Stimulated activated memory B cell treated with anti-CD40 and anti-IgM and Interleukin-4, amounts not matched to agents 10 μg/mL and 1 μg/mL and 100 μg/mL, for 72 hours (primary cell): ENCODE results near the gene ZBTB17.

Source experiments
- ATAC-seq: fragments of 150-1000 bp; cut with Tn5 transposase; 2 replicates; pipeline ENCODE4 v1.10.0; 2021
- H3K27ac Mint-ChIP-seq: one replicate; pipeline ENCODE4 v1.8.0; 2022; ENCODE audit warnings: mild to moderate bottlenecking, mixed read lengths
- H3K27me3 Mint-ChIP-seq: one replicate; pipeline ENCODE4 v1.8.0; 2022; ENCODE audit warnings: mixed read lengths
- H3K36me3 Mint-ChIP-seq: one replicate; pipeline ENCODE4 v1.8.0; 2022; ENCODE audit warnings: mixed read lengths
- H3K4me1 Mint-ChIP-seq: one replicate; pipeline ENCODE4 v1.8.0; 2022; ENCODE audit warnings: mixed read lengths
- H3K4me3 Mint-ChIP-seq: one replicate; pipeline ENCODE4 v1.8.0; 2022; ENCODE audit warnings: mild to moderate bottlenecking, moderate library complexity, mixed read lengths
- H3K9me3 Mint-ChIP-seq: one replicate; pipeline ENCODE4 v1.8.0; 2022; ENCODE audit warnings: mixed read lengths

Gene ZBTB17

GRCh38 chr1:15997637-15998280, 21.9 kb upstream of the ZBTB17 start:
- no peak for ATAC-seq
- H3K27ac Mint-ChIP-seq: peak overlapping the region; percentile 7
- H3K4me1 Mint-ChIP-seq: no peaks in the 10 kb centered on the region
- H3K36me3 Mint-ChIP-seq: no peaks in the 10 kb centered on the region
- H3K9me3 Mint-ChIP-seq: no peaks in the 10 kb centered on the region
- no peak overlapping the region for H3K4me3 Mint-ChIP-seq
- H3K27me3 Mint-ChIP-seq: no peaks in the 10 kb centered on the region

DNA sequence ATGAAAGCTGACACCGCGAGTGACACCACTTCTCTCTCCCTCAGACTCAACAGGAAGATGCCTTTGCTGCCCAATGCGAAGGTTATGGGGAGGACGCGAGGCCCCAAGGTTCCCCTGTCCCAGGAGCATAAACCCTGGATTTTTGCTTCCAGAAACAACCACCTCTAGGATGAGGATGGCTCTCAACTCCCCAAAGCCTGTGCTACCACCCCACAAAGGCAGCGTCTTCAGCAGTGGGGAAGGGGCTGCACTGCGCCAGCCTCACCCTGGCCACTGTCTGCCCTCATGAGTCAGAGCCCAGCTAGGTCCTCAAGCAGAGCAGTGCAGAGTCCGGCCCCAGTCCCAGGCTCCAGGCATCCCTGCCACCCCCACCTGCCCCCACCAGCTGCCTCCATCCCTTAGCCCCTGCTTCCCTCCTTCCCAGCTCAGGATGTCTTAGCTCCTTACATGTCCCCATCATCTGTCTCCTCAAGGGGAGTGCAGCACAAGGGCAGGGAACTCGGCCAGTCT, 21.2 kb upstream of the ZBTB17 start:
- H3K27me3 Mint-ChIP-seq: no peaks in the 10 kb centered on the region
- no peaks in the 10 kb centered on the region for H3K4me1 Mint-ChIP-seq
- no peak for ATAC-seq
- no peak overlapping the region for H3K4me3 Mint-ChIP-seq
- peak overlapping the region; percentile 7 for H3K27ac Mint-ChIP-seq
- H3K36me3 Mint-ChIP-seq: no peaks in the 10 kb centered on the region
- H3K9me3 Mint-ChIP-seq: no peaks in the 10 kb centered on the region

- ATAC-seq: peak; percentile 52
- no peak overlapping the region for H3K4me3 Mint-ChIP-seq
- peak overlapping the region; percentile 14 for H3K27ac Mint-ChIP-seq
- no peaks in the 10 kb centered on the region for H3K27me3 Mint-ChIP-seq
- no peaks in the 10 kb centered on the region for H3K36me3 Mint-ChIP-seq
- no peaks in the 10 kb centered on the region for H3K4me1 Mint-ChIP-seq
- H3K9me3 Mint-ChIP-seq: no peaks in the 10 kb centered on the region
These were observed 18.9 kb upstream of the ZBTB17 start for GRCh38 chr1:15994590-15995351.

- no peak overlapping the region for H3K4me3 Mint-ChIP-seq
- H3K4me1 Mint-ChIP-seq: no peaks in the 10 kb centered on the region
- no peaks in the 10 kb centered on the region for H3K27me3 Mint-ChIP-seq
- no peak for ATAC-seq
- no peak overlapping the region for H3K27ac Mint-ChIP-seq
- no peaks in the 10 kb centered on the region for H3K9me3 Mint-ChIP-seq
- no peaks in the 10 kb centered on the region for H3K36me3 Mint-ChIP-seq
These were observed 18.2 kb upstream of the ZBTB17 start for GRCh38 chr1:15994081-15994480.

- H3K9me3 Mint-ChIP-seq: no peaks in the 10 kb centered on the region
These were observed 17.8 kb upstream of the ZBTB17 start for GRCh38 chr1:15993666-15994065.

DNA sequence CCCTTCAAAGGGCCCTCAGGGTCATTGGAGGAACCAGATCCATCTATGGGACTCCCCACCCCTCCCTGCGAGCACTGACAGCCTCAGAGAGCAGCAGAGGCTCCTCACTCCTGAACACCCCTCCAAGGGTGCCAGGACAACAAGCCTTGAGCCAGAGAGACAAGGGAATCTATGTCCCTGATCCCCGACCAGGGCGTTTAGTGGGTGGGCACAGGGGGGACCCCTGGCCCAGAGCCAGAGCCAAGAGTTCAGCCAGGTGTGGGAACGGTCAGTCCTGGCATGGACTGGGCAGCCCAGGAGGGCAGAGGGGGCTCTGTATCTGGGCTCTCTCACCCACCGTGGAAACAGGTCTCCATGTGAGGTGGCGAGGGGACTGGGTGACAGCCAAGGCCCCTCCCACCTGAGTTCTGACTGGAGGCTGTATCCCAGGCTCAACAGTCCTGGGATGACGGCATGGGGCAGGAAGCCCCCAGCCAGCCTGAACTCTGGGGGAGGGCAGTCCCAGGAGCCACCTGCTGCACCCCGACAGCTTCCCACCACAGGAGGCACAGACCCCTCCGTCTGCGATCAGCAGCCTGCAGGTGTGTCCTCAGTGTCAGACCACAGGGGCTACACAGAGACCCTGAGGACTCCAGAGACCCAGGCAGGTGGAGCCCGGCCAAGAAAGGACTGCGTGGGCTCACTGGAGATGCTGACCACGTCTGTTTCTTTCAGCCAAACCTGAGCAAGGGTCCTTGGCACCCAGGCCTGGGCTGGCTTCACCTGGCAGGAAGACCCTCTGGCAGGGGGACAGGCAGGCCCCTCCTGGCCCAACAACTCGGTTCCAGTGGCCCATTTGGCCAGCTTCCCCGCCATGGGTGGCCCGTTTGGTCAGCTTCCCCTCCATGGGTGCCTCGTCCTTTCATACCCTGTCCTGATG, 16.9 kb upstream of the ZBTB17 start:
- Mint-ChIP-seq H3K27ac (peak overlapping the region; percentile 54), H3K4me1 (no peaks in the 10 kb centered on the region), H3K4me3 (no peak overlapping the region), H3K9me3 (no peaks in the 10 kb centered on the region), H3K27me3 (no peaks in the 10 kb centered on the region), H3K36me3 (no peaks in the 10 kb centered on the region)
- no peak for ATAC-seq

More at GRCh38 chr1:15993666-15994065, 17.8 kb upstream of the ZBTB17 start:
- no peaks in the 10 kb centered on the region for H3K36me3 Mint-ChIP-seq
- no peak for ATAC-seq
- no peak overlapping the region for H3K4me3 Mint-ChIP-seq
- H3K27ac Mint-ChIP-seq: no peak overlapping the region
- no peaks in the 10 kb centered on the region for H3K4me1 Mint-ChIP-seq
- H3K27me3 Mint-ChIP-seq: no peaks in the 10 kb centered on the region

DNA sequence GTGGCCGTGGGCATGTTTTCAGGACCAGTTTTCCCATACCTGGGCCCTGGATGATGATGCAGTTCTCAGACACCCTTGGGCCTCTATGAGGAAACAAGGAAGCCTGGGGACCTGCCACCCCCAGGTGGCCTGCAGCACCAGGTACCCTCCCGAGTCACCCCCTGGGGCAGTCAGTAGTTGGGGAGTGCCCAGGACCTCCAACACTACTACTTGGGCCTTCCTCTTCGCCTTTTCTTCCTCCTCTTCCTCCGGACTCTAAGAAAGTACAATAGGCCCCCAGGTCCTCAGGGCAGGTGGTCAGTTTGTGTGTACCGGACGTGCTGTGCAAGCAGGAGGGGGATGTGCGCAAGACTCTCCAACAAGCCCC, 16.3 kb upstream of the ZBTB17 start:
- Mint-ChIP-seq H3K4me1 (no peaks in the 10 kb centered on the region), H3K4me3 (no peak overlapping the region), H3K27me3 (no peaks in the 10 kb centered on the region), H3K36me3 (no peaks in the 10 kb centered on the region), H3K9me3 (no peaks in the 10 kb centered on the region), H3K27ac (peak overlapping the region; percentile 54)
- ATAC-seq: no peak

GRCh38 chr1:15991427-15992186, 15.7 kb upstream of the ZBTB17 start:
- H3K36me3 Mint-ChIP-seq: no peaks in the 10 kb centered on the region
- H3K27me3 Mint-ChIP-seq: no peaks in the 10 kb centered on the region
- no peak overlapping the region for H3K27ac Mint-ChIP-seq

DNA sequence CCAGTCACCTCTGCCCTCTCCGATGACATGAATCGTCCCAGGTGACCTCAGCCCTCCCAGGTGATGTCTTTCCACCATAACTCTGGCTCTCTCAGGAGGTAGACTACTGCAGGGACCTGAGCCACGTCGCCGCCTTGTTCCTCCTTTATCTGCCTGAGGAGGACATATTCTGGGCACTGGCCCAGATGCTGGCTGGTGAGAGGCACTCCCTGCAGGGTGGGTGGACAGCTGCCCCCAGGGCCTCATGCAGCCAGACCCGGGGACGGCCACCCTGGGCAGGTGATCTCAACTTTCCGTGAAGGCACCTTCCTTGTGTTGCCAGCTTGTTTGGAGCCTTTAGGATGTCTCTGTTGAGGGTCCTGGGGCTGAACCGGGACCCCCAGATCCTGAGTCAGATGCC, 13.9 kb upstream of the ZBTB17 start:
- peaks cover 8% of the 10 kb centered on the region for H3K4me1 Mint-ChIP-seq
- no peak overlapping the region for H3K27ac Mint-ChIP-seq
- H3K36me3 Mint-ChIP-seq: no peaks in the 10 kb centered on the region
- H3K4me3 Mint-ChIP-seq: no peak overlapping the region
- no peaks in the 10 kb centered on the region for H3K9me3 Mint-ChIP-seq
- ATAC-seq: no peak
- no peaks in the 10 kb centered on the region for H3K27me3 Mint-ChIP-seq

More at GRCh38 chr1:15991427-15992186, 15.7 kb upstream of the ZBTB17 start:
- H3K4me1 Mint-ChIP-seq: no peaks in the 10 kb centered on the region
- H3K9me3 Mint-ChIP-seq: no peaks in the 10 kb centered on the region
- H3K4me3 Mint-ChIP-seq: no peak overlapping the region
- no peak for ATAC-seq

GRCh38 chr1:15988856-15989736, 13.2 kb upstream of the ZBTB17 start:
- Mint-ChIP-seq H3K27ac (no peak overlapping the region), H3K27me3 (no peaks in the 10 kb centered on the region), H3K36me3 (no peaks in the 10 kb centered on the region), H3K9me3 (no peaks in the 10 kb centered on the region), H3K4me1 (peaks cover 11% of the 10 kb centered on the region), H3K4me3 (no peak overlapping the region)
- no peak for ATAC-seq

DNA sequence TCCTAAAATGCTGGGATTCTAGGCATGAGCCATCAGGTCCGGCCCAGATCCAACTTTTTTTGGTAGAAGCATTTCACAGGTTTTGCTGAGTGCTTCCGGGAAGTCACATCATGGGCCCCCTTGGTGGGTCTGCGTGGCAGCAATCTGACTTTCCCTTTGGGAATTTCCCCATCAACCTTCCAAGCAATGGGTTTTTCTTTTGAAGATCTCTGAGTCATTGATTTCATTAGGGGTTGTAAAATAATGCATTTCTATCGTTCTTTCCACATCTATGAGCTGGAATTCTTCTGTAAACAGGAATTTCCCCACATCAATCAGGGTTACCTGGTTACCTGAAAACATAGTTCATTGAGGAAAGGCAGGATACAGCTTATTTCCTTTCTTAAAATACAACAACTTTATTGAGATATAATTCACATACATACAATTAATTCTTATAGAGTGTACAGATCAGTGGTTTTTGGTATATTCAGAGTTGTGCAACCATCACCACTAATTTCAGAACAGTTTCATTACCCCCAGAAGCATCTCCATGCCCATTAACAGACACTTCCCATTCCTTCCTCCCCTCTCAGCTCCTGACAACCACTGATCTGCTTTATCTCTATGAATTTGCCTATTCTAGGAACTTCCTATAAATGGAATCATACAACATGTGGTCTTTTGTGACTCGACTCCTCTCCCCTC, 9.9 kb upstream of the ZBTB17 start:
- ATAC-seq: no peak
- Mint-ChIP-seq H3K27ac (no peak overlapping the region), H3K27me3 (no peaks in the 10 kb centered on the region), H3K9me3 (no peaks in the 10 kb centered on the region), H3K36me3 (no peaks in the 10 kb centered on the region), H3K4me1 (peaks cover 14% of the 10 kb centered on the region), H3K4me3 (no peak overlapping the region)

- no peak for ATAC-seq
- Mint-ChIP-seq H3K36me3 (no peaks in the 10 kb centered on the region), H3K27ac (no peak overlapping the region), H3K27me3 (no peaks in the 10 kb centered on the region), H3K9me3 (no peaks in the 10 kb centered on the region), H3K4me1 (peaks cover 14% of the 10 kb centered on the region), H3K4me3 (no peak overlapping the region)
These were observed 7.4 kb upstream of the ZBTB17 start for GRCh38 chr1:15983275-15983674.

GRCh38 chr1:15981679-15982078, 5.8 kb upstream of the ZBTB17 start:
- no peaks in the 10 kb centered on the region for H3K27me3 Mint-ChIP-seq
- no peaks in the 10 kb centered on the region for H3K9me3 Mint-ChIP-seq
- peaks cover 16% of the 10 kb centered on the region for H3K4me1 Mint-ChIP-seq
- H3K27ac Mint-ChIP-seq: no peak overlapping the region
- H3K36me3 Mint-ChIP-seq: no peaks in the 10 kb centered on the region
- no peak for ATAC-seq
- no peak overlapping the region for H3K4me3 Mint-ChIP-seq
